HepG2 (cell line): Measurements from ENCODE around the gene MMP24OS. TPM values are rescaled to one million over a fixed set of nuclear protein-coding genes. Genes with fewer than 3 reads are reported as not detected.

ENCODE experiments used
- MEIS2 ChIP-seq: sonication (generic); formaldehyde crosslinking; IDR thresholded peaks from 2 replicates; pipeline ENCODE4 v1.9.0; 2021; ENCODE audit warnings: mild to moderate bottlenecking, missing genetic modification reagents
- MYNN ChIP-seq: sonication (generic); formaldehyde crosslinking; IDR thresholded peaks from 2 replicates; pipeline ENCODE4 v1.4.0; 2020; ENCODE audit warnings: mild to moderate bottlenecking, low read depth, missing genetic modification reagents
- NFE2L1 ChIP-seq: sonication (generic); formaldehyde crosslinking; IDR thresholded peaks from 2 replicates; pipeline ENCODE4 v1.4.0; 2020; ENCODE audit warnings: missing genetic modification reagents, mild to moderate bottlenecking, borderline replicate concordance
- RBFOX2 ChIP-seq: fragments of 200-400 bp; formaldehyde crosslinking; IDR thresholded peaks from 2 replicates; pipeline ENCODE4 v1.6.1; 2017; ENCODE audit warnings: low read depth, mild to moderate bottlenecking, low read length
- SRY ChIP-seq: sonication (generic); formaldehyde crosslinking; IDR thresholded peaks from 2 replicates; pipeline ENCODE4 v1.8.0; 2022; ENCODE audit warnings: mild to moderate bottlenecking, missing genetic modification reagents
- SSRP1 ChIP-seq: IDR thresholded peaks from 2 replicates; pipeline ENCODE4 v1.6.1; 2016; ENCODE audit warnings: control low read depth
- ZFP90 ChIP-seq: sonication (generic); formaldehyde crosslinking; IDR thresholded peaks from 2 replicates; pipeline ENCODE4 v1.8.0; 2022; ENCODE audit warnings: missing genetic modification reagents, mild to moderate bottlenecking, inconsistent platforms, borderline replicate concordance
- ZNF562 ChIP-seq: sonication (generic); formaldehyde crosslinking; IDR thresholded peaks from 2 replicates; pipeline ENCODE4 v1.8.0; 2022; ENCODE audit warnings: missing genetic modification reagents, borderline replicate concordance
- ZSCAN21 ChIP-seq: sonication (generic); formaldehyde crosslinking; IDR thresholded peaks from 2 replicates; pipeline ENCODE4 v1.8.0; 2022; ENCODE audit warnings: mild to moderate bottlenecking, missing genetic modification reagents, moderate library complexity, borderline replicate concordance
- polyA plus RNA-seq, 8 experiments: library from polyadenylated mRNA; depleted of rRNA in 3 of 8; stranded (reverse) in 7 of 8; unstranded in 1 of 8; fragments of >200 nt; fragmentation: Illumina TruSeq in 4 of 8; extraction: Trizol in 4 of 8; gene quantifications; 2 replicates each; pipeline versions ENCODE4 v1.2.1 to v1.2.3, GENCODE V29; 2011 to 2016; ENCODE audit warnings: low read depth in 4 of 8, missing spikeins in 1 of 8, mixed read lengths in 1 of 8; ENCODE audit not compliant: insufficient read depth in 1 of 8
- total RNA-seq, 5 experiments: library from RNA; depleted of rRNA; stranded (reverse); fragments of >200 nt; fragmentation: Illumina TruSeq; extraction: Trizol; gene quantifications; 2 replicates each; pipeline ENCODE4 v1.2.3, GENCODE V29; 2016; ENCODE audit warnings: low read depth in 1 of 5
- TF ChIP-seq, protein P1 (sequence below): sonication (generic); formaldehyde crosslinking; IDR thresholded peaks from 2 replicates; pipeline ENCODE4 v1.5.0; 2020; ENCODE audit warnings: missing genetic modification reagents
- TF ChIP-seq, protein P2 (sequence below): sonication (generic); formaldehyde crosslinking; conservative IDR thresholded peaks from 2 replicates; pipeline ENCODE4 v1.4.0; 2020; ENCODE audit warnings: missing genetic modification reagents
- TF ChIP-seq, protein P3 (sequence below): sonication (generic); formaldehyde crosslinking; IDR thresholded peaks from 2 replicates; pipeline ENCODE4 v1.5.0; 2020; ENCODE audit warnings: missing genetic modification reagents, mild to moderate bottlenecking, borderline replicate concordance
- TF ChIP-seq, protein P4 (sequence below): sonication (generic); formaldehyde crosslinking; IDR thresholded peaks from 2 replicates; pipeline ENCODE4 v1.5.1; 2020; ENCODE audit warnings: mild to moderate bottlenecking, missing genetic modification reagents

Gene MMP24OS
- total and polyA plus RNA-seq, 2 of the 13 experiments (the other 11 are each of a cell fraction or from before 2014, with no cell fraction given) = 6.0 to 8.5 TPM

DNA sequence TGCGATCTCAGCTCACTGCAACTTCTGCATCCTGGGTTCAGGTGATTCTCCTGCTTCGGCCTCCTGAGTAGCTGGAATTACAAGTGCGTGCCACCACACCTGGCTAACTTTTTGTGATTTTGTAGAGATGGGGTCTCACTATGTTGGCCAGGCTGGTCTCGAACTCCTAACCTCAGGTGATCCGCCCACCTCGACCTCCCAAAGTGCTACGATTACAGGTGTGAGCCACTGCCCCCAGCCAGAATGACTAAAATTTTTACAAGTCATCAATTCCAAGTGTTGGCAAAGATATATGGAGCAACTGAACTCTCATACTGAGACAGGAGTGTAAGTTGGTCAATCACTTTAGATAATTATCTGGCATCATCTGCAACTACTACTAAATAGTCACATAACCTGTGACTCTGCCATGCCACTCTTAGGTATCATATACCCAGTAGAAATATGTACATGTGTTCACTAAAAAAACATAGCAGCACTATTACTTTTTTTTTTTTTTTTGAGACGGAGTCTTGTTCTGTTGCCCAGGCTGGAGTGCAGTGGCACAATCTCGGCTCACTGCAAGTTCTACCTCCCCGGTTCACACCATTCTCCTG lies 3.7 kb upstream of the MMP24OS start (continued):
- TF ChIP-seq RBFOX2 (peak; percentile 63), NFE2L1 (CRISPR knock-in tag) (no peak), ZSCAN21 (no peak), MYNN (no peak), ZFP90 (CRISPR knock-in tag) (no peak), SSRP1 (CRISPR knock-in tag) (no peak), MEIS2 (no peak), SRY (CRISPR knock-in tag) (0 out of 2 replicates have a peak, but pooled peaks have one; percentile 9), ZNF562 (no peak)
- TF ChIP-seq, protein P1, sequence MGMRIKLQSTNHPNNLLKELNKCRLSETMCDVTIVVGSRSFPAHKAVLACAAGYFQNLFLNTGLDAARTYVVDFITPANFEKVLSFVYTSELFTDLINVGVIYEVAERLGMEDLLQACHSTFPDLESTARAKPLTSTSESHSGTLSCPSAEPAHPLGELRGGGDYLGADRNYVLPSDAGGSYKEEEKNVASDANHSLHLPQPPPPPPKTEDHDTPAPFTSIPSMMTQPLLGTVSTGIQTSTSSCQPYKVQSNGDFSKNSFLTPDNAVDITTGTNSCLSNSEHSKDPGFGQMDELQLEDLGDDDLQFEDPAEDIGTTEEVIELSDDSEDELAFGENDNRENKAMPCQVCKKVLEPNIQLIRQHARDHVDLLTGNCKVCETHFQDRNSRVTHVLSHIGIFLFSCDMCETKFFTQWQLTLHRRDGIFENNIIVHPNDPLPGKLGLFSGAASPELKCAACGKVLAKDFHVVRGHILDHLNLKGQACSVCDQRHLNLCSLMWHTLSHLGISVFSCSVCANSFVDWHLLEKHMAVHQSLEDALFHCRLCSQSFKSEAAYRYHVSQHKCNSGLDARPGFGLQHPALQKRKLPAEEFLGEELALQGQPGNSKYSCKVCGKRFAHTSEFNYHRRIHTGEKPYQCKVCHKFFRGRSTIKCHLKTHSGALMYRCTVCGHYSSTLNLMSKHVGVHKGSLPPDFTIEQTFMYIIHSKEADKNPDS (CRISPR knock-in tag) = no peak
- TF ChIP-seq, protein P2, sequence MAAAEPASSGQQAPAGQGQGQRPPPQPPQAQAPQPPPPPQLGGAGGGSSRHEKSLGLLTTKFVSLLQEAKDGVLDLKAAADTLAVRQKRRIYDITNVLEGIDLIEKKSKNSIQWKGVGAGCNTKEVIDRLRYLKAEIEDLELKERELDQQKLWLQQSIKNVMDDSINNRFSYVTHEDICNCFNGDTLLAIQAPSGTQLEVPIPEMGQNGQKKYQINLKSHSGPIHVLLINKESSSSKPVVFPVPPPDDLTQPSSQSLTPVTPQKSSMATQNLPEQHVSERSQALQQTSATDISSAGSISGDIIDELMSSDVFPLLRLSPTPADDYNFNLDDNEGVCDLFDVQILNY (CRISPR knock-in tag) = no peak
- TF ChIP-seq, protein P3, sequence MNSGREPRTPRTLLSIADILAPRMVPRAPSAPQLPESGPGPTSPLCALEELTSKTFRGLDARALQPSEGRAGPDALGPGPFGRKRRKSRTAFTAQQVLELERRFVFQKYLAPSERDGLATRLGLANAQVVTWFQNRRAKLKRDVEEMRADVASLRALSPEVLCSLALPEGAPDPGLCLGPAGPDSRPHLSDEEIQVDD (CRISPR knock-in tag) = no peak
- TF ChIP-seq, protein P4, sequence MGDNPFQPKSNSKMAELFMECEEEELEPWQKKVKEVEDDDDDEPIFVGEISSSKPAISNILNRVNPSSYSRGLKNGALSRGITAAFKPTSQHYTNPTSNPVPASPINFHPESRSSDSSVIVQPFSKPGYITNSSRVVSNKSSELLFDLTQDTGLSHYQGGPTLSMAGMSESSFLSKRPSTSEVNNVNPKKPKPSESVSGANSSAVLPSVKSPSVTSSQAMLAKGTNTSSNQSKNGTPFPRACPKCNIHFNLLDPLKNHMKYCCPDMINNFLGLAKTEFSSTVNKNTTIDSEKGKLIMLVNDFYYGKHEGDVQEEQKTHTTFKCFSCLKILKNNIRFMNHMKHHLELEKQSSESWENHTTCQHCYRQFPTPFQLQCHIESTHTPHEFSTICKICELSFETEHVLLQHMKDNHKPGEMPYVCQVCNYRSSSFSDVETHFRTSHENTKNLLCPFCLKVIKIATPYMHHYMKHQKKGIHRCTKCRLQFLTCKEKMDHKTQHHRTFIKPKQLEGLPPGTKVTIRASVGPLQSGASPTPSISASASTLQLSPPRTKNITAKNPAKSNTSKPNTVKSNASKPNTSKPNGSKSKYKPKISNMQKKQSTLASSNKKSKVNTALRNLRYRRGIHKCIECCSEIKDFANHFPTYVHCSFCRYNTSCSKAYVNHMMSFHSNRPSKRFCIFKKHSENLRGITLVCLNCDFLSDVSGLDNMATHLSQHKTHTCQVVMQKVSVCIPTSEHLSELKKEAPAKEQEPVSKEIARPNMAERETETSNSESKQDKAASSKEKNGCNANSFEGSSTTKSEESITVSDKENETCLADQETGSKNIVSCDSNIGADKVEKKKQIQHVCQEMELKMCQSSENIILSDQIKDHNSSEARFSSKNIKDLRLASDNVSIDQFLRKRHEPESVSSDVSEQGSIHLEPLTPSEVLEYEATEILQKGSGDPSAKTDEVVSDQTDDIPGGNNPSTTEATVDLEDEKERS (CRISPR knock-in tag) = no peak
- TF ChIP-seq, all 625 proteins: peak for 10
